ENCODE data around the gene TNS3.

TNS3 gene

GRCh38 chr7:47347346-47347745 is 234.6 kb downstream of the TNS3 start:
- DNase-seq (ENCODE audit: low read depth, low spot score) = no peak

- DNase-seq (ENCODE audit: low read depth, low spot score) = no peak
Measured at GRCh38 chr7:47346377-47346914, 235.5 kb downstream of the TNS3 start.

- DNase-seq (ENCODE audit: low read depth, low spot score) = no peak
Measured at GRCh38 chr7:47345857-47346298, 236.0 kb downstream of the TNS3 start.

GRCh38 chr7:47344171-47344955 is 237.5 kb downstream of the TNS3 start:
- DNase-seq (ENCODE audit: low read depth, low spot score) = no peak

- no peak for DNase-seq (ENCODE audit: low read depth, low spot score)
Measured at GRCh38 chr7:47343061-47343455, 238.9 kb downstream of the TNS3 start.

GRCh38 chr7:47342296-47343060 is 239.4 kb downstream of the TNS3 start:
- no peak for DNase-seq (ENCODE audit: low read depth, low spot score)

- no peak for DNase-seq (ENCODE audit: low read depth, low spot score)
Measured at GRCh38 chr7:47340517-47340916, 241.4 kb downstream of the TNS3 start.

GRCh38 chr7:47338026-47338425 is 243.9 kb downstream of the TNS3 start:
- no peak for DNase-seq (ENCODE audit: low read depth, low spot score)

GRCh38 chr7:47337531-47337930 is 244.4 kb downstream of the TNS3 start:
- DNase-seq (ENCODE audit: low read depth, low spot score) = no peak

GRCh38 chr7:47336472-47337425 is 245.2 kb downstream of the TNS3 start:
- no peak for DNase-seq (ENCODE audit: low read depth, low spot score)

- DNase-seq (ENCODE audit: low read depth, low spot score) = no peak
Measured at GRCh38 chr7:47335557-47336471, 246.1 kb downstream of the TNS3 start.

- DNase-seq (ENCODE audit: low read depth, low spot score) = no peak
Measured at GRCh38 chr7:47335071-47335470, 246.8 kb downstream of the TNS3 start.

- no peak for DNase-seq (ENCODE audit: low read depth, low spot score)
Measured at GRCh38 chr7:47333959-47334358, 248.0 kb downstream of the TNS3 start.

GRCh38 chr7:47333554-47333887 is 248.4 kb downstream of the TNS3 start:
- DNase-seq (ENCODE audit: low read depth, low spot score) = no peak

- no peak for DNase-seq (ENCODE audit: low read depth, low spot score)
Measured at GRCh38 chr7:47332681-47333553, 249.0 kb downstream of the TNS3 start.

GRCh38 chr7:47332213-47332612 is 249.7 kb downstream of the TNS3 start:
- no peak for DNase-seq (ENCODE audit: low read depth, low spot score)

GRCh38 chr7:47331179-47331565 is 250.7 kb downstream of the TNS3 start:
- DNase-seq (ENCODE audit: low read depth, low spot score) = no peak

GRCh38 chr7:47330561-47331178 is 251.2 kb downstream of the TNS3 start:
- DNase-seq (ENCODE audit: low read depth, low spot score) = no peak

- no peak for DNase-seq (ENCODE audit: low read depth, low spot score)
Measured at GRCh38 chr7:47330026-47330425, 251.9 kb downstream of the TNS3 start.

Measured in activated naive CD8-positive, alpha-beta T cell treated with anti-CD3 and anti-CD28 coated beads, Interleukin-2, amount 50 U/mL, for 16 hours (primary cell).